Suprapubic skin (tissue), 4 donors: Measurements from ENCODE around the gene RPL4. TPM values are rescaled to one million over a fixed set of nuclear protein-coding genes. Genes with fewer than 3 reads are reported as not detected.

Experiments used
- DNase-seq, 2 donors: peaks; one replicate each; pipeline ENCODE4 v3.0.0-alpha.2; 2019; ENCODE audit warnings: low spot score in 2 of 2
- H3K27ac ChIP-seq: fragments of 200-600 bp; sonication (generic); one replicate; pipeline ENCODE4 v1.5.1; 2019
- H3K27me3 ChIP-seq: fragments of 200-600 bp; sonication (generic); one replicate; pipeline ENCODE4 v1.5.1; 2019
- H3K36me3 ChIP-seq: fragments of 200-600 bp; sonication (generic); one replicate; pipeline ENCODE4 v1.5.1; 2019
- H3K4me1 ChIP-seq: fragments of 200-600 bp; sonication (generic); one replicate; pipeline ENCODE4 v1.5.1; 2019
- H3K4me3 ChIP-seq: fragments of 200-600 bp; sonication (generic); one replicate; pipeline ENCODE4 v1.5.1; 2019; ENCODE audit warnings: mild to moderate bottlenecking
- H3K9me3 ChIP-seq: fragments of 200-600 bp; sonication (generic); one replicate; pipeline ENCODE4 v1.5.1; 2019
- CTCF ChIP-seq, 2 donors: fragments of 200-600 bp in 1 of 2; fragments of 450-650 bp in 1 of 2; sonication (generic) in 1 of 2; IDR thresholded peaks; one replicate each; pipeline ENCODE4 v1.5.1; 2016 to 2019; ENCODE audit warnings: antibody characterized with exemption in 2 of 2, mild to moderate bottlenecking in 1 of 2, moderate library complexity in 1 of 2
- EP300 ChIP-seq: sonication (generic); formaldehyde crosslinking; IDR thresholded peaks from one replicate; pipeline ENCODE4 v1.6.1; 2017; ENCODE audit warnings: antibody characterized with exemption
- POLR2A ChIP-seq, 2 donors: fragments of 450-650 bp; IDR thresholded peaks; one replicate each; pipeline ENCODE4 v1.6.1; 2017; ENCODE audit warnings: antibody characterized with exemption in 2 of 2, mild to moderate bottlenecking in 2 of 2, moderate library complexity in 2 of 2
- POLR2AphosphoS5 ChIP-seq, 3 donors: sonication (generic); formaldehyde crosslinking; IDR thresholded peaks; one replicate each; pipeline ENCODE4 v1.6.1; 2017; ENCODE audit warnings: antibody characterized with exemption in 3 of 3
- WGBS: methylation state at CpG from one replicate; pipeline ENCODE4 v1.1.5; 2018; 5-methylcytosine and 5-hydroxymethylcytosine counted together
- total RNA-seq, 4 donors: library from RNA; depleted of rRNA; stranded (reverse); fragments of >200 nt; gene quantifications; one replicate each; pipeline ENCODE4 v1.1.0, GENCODE V29; 2016

Gene RPL4
- total RNA-seq, 4 donors from 2014 or later, result 3,240 to 5,495 (median 4,865) TPM

DNA sequence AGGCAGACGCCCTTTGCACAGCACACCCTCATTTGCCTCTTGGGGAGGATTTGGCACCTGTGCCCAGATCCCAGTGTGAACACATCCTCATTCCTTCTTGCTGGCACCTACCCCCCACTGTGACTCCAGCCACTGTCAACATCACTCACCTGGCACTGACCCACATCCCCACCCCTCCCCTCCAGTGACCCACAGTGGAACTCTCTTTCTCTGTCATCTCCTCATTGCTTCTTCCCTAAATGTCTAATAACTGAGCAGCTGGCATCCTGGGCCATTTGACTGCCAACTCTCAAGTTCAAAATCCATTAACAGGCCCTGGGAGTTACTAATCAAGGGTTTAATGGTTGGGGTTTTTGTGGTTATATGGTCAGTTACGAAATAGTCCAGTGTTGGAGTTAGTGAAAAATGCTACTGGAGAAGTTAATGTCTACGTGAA is 21.5 kb downstream of the RPL4 start:
- H3K4me1 ChIP-seq, result no peaks in the 10 kb centered on the region
- no peaks in the 10 kb centered on the region for H3K27me3 ChIP-seq
- no peak for DNase-seq
- TF ChIP-seq POLR2AphosphoS5 (IDR thresholded peaks at IDR 0.05) (no peak), EP300 (no peak), CTCF (IDR thresholded peaks at IDR 0.05) (no peak), POLR2A (IDR thresholded peaks at IDR 0.05) (no peak)
- H3K9me3 ChIP-seq, result no peaks in the 10 kb centered on the region
- peaks cover 43% of the 10 kb centered on the region for H3K36me3 ChIP-seq
- WGBS, result 60% methylated on average over 3 of the region's 3 CpGs
- no peak overlapping the region for H3K27ac ChIP-seq
- H3K4me3 ChIP-seq, result no peak overlapping the region

DNA sequence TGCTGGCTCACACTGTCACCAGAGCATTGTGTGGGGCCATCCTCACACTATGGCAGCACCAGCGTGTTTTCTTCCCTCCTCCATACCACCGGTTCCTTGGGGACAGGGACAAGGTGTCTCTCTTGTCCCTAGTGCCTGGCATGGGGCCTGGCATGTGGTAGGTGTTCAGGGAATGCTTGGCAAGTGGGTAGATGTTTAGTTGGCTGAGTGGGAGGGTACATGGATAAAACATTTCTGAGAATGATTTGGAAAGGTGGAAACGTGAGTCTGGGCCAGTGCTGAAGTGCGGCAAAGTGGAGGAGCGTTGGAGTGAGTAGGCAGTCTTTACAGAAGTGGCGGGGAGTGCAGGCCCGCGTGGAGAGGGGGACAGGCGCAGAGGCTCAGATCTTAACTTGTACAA is 22.1 kb downstream of the RPL4 start:
- DNase-seq, result no peak
- Histone ChIP-seq H3K36me3 (peaks cover 37% of the 10 kb centered on the region), H3K4me1 (no peaks in the 10 kb centered on the region), H3K9me3 (no peaks in the 10 kb centered on the region), H3K4me3 (no peak overlapping the region), H3K27me3 (no peaks in the 10 kb centered on the region), H3K27ac (no peak overlapping the region)
- WGBS, result 77% methylated on average over 9 of the region's 9 CpGs
- TF ChIP-seq CTCF (IDR thresholded peaks at IDR 0.05), result no peak
- no peak for TF ChIP-seq POLR2A (IDR thresholded peaks at IDR 0.05)
- TF ChIP-seq EP300, result no peak
- no peak for TF ChIP-seq POLR2AphosphoS5 (IDR thresholded peaks at IDR 0.05)

GRCh38 chr15:66481107-66481856 is 23.4 kb downstream of the RPL4 start:
- WGBS, result 83% methylated on average over 10 of the region's 10 CpGs
- H3K36me3 ChIP-seq, result peaks cover 30% of the 10 kb centered on the region

GRCh38 chr15:66480267-66480666 is 24.4 kb downstream of the RPL4 start:
- Histone ChIP-seq H3K4me1 (no peaks in the 10 kb centered on the region), H3K9me3 (no peaks in the 10 kb centered on the region), H3K27me3 (no peaks in the 10 kb centered on the region), H3K27ac (no peak overlapping the region), H3K36me3 (peaks cover 25% of the 10 kb centered on the region), H3K4me3 (no peak overlapping the region)
- 88% methylated on average over 6 of the region's 6 CpGs for WGBS
- no peak for DNase-seq
- TF ChIP-seq CTCF (IDR thresholded peaks at IDR 0.05) (no peak), POLR2A (IDR thresholded peaks at IDR 0.05) (no peak), EP300 (no peak), POLR2AphosphoS5 (IDR thresholded peaks at IDR 0.05) (no peak)

More at GRCh38 chr15:66481107-66481856, 23.4 kb downstream of the RPL4 start:
- H3K27ac ChIP-seq, result no peak overlapping the region
- no peaks in the 10 kb centered on the region for H3K9me3 ChIP-seq
- no peaks in the 10 kb centered on the region for H3K27me3 ChIP-seq
- no peaks in the 10 kb centered on the region for H3K4me1 ChIP-seq
- TF ChIP-seq CTCF (IDR thresholded peaks at IDR 0.05) (no peak), EP300 (no peak), POLR2AphosphoS5 (IDR thresholded peaks at IDR 0.05) (no peak), POLR2A (IDR thresholded peaks at IDR 0.05) (no peak)
- no peak overlapping the region for H3K4me3 ChIP-seq
- DNase-seq, result no peak

- no peak overlapping the region for H3K27ac ChIP-seq
- TF ChIP-seq POLR2AphosphoS5 (IDR thresholded peaks at IDR 0.05) (no peak), EP300 (no peak), POLR2A (IDR thresholded peaks at IDR 0.05) (no peak), CTCF (IDR thresholded peaks at IDR 0.05) (no peak)
- H3K4me3 ChIP-seq, result no peak overlapping the region
- no peaks in the 10 kb centered on the region for H3K27me3 ChIP-seq
- H3K9me3 ChIP-seq, result no peaks in the 10 kb centered on the region
- WGBS, result 46% methylated on average over 2 of the region's 2 CpGs
- peaks cover 7% of the 10 kb centered on the region for H3K4me1 ChIP-seq
- peaks cover 12% of the 10 kb centered on the region for H3K36me3 ChIP-seq
- DNase-seq, result no peak
Observed at GRCh38 chr15:66477011-66477410, 27.6 kb downstream of the RPL4 start.
